GM12892 (cell line): ENCODE measurements around the gene GZMB.

Experiments used
- POLR2A ChIP-seq: IDR thresholded peaks from 2 replicates; pipeline ENCODE4 v1.6.1; 2011; ENCODE audit warnings: low read depth, low read length, control low read depth
- POLR2AphosphoS5 ChIP-seq: IDR thresholded peaks from 2 replicates; pipeline ENCODE4 v1.6.1; 2011; ENCODE audit warnings: low read depth, low read length, control low read depth
- TAF1 ChIP-seq: IDR thresholded peaks from 2 replicates; pipeline ENCODE4 v1.6.1; 2011; ENCODE audit warnings: low read depth, mild to moderate bottlenecking, control low read depth, low read length, borderline replicate concordance

GRCh38 chr14:24632761-24633160 is 1.2 kb downstream of the GZMB start:
- TF ChIP-seq POLR2A (no peak), TAF1 (no peak), POLR2AphosphoS5 (no peak)
